Measurements from ENCODE around the gene NTNG1.

Gene NTNG1

GRCh38 chr1:107262467-107263286 lies 121.8 kb downstream of the NTNG1 start:
- DNase-seq (ENCODE audit: low spot score): no peak

GRCh38 chr1:107263291-107263915 lies 122.6 kb downstream of the NTNG1 start:
- DNase-seq (ENCODE audit: low spot score): no peak

- no peak for DNase-seq (ENCODE audit: low spot score)
Observed at GRCh38 chr1:107264007-107264406, 123.2 kb downstream of the NTNG1 start.

GRCh38 chr1:107264561-107264960 lies 123.7 kb downstream of the NTNG1 start:
- DNase-seq (ENCODE audit: low spot score): no peak

- DNase-seq (ENCODE audit: low spot score): no peak
Observed at GRCh38 chr1:107267489-107267888, 126.7 kb downstream of the NTNG1 start.

GRCh38 chr1:107272321-107272720 lies 131.5 kb downstream of the NTNG1 start:
- DNase-seq (ENCODE audit: low spot score): no peak

GRCh38 chr1:107273515-107273914 lies 132.7 kb downstream of the NTNG1 start:
- no peak for DNase-seq (ENCODE audit: low spot score)

GRCh38 chr1:107274227-107274626 lies 133.4 kb downstream of the NTNG1 start:
- no peak for DNase-seq (ENCODE audit: low spot score)

GRCh38 chr1:107276247-107276646 lies 135.4 kb downstream of the NTNG1 start:
- no peak for DNase-seq (ENCODE audit: low spot score)

GRCh38 chr1:107277022-107277421 lies 136.2 kb downstream of the NTNG1 start:
- DNase-seq (ENCODE audit: low spot score): peak; percentile 69

GRCh38 chr1:107286125-107286524 lies 145.3 kb downstream of the NTNG1 start:
- no peak for DNase-seq (ENCODE audit: low spot score)

GRCh38 chr1:107291987-107292386 lies 151.1 kb downstream of the NTNG1 start:
- DNase-seq (ENCODE audit: low spot score): no peak

- DNase-seq (ENCODE audit: low spot score): peak; percentile 95
Observed at GRCh38 chr1:107293901-107294613, 153.2 kb downstream of the NTNG1 start.

GRCh38 chr1:107294686-107295085 lies 153.8 kb downstream of the NTNG1 start:
- no peak for DNase-seq (ENCODE audit: low spot score)

- no peak for DNase-seq (ENCODE audit: low spot score)
Observed at GRCh38 chr1:107297681-107298080, 156.8 kb downstream of the NTNG1 start.

GRCh38 chr1:107298526-107298925 lies 157.7 kb downstream of the NTNG1 start:
- DNase-seq (ENCODE audit: low spot score): no peak

GRCh38 chr1:107299521-107299920 lies 158.7 kb downstream of the NTNG1 start:
- no peak for DNase-seq (ENCODE audit: low spot score)

GRCh38 chr1:107309962-107310361 lies 169.1 kb downstream of the NTNG1 start:
- no peak for DNase-seq (ENCODE audit: low spot score)

GRCh38 chr1:107315652-107316051 lies 174.8 kb downstream of the NTNG1 start:
- DNase-seq (ENCODE audit: low spot score): no peak

- no peak for DNase-seq (ENCODE audit: low spot score)
Observed at GRCh38 chr1:107318932-107319331, 178.1 kb downstream of the NTNG1 start.

- DNase-seq (ENCODE audit: low spot score): no peak
Observed at GRCh38 chr1:107323784-107324183, 182.9 kb downstream of the NTNG1 start.

GRCh38 chr1:107326824-107327445 lies 186.1 kb downstream of the NTNG1 start:
- DNase-seq (ENCODE audit: low spot score): peak; percentile 97
